NCI-H774 (cell line): ENCODE results near the gene FCGBP.

Experiments
- DNase-seq: peaks from one replicate; lab custom pipeline; 2025; lab: John Stamatoyannopoulos, UW

FCGBP gene

DNA sequence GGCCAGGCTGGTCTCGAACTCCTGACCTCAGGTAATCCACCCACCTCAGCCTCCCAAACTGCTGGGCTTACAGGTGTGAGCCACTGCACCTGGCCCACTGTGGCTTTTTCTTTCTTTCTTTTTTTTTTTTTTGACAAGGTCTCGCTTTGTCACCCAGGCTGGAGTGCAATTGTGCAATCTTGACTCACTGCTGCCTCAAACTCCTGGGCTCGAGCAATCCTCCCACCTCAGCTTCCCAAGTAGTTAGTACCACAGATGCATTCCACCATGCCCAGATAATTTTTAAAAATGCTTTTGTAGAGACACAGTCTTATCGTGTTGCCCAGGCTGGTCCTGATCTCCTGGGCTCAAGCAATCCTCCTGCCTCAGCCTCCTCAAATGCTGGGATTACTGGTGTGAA lies 12.1 kb upstream of the FCGBP start:
- no peak for DNase-seq

DNA sequence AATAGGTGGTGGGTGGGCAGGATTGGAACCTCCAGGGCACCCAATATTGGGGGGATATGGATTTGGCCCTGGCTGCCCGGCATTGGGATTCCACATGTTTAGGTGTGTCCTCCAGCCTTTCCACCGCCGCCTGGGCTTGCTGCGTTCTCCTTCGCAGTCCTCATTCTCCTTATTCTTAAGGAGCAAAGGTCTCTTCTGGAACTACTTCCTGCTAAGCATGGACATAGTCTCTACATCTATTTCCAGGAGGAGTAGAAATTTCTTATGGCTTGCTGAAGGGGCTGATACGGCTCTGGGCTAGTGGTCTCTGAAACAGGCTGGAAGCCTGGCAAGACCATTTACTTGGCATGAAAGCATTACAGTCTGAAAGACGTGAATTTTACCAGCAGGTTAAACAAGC lies 9.2 kb upstream of the FCGBP start:
- no peak for DNase-seq

DNA sequence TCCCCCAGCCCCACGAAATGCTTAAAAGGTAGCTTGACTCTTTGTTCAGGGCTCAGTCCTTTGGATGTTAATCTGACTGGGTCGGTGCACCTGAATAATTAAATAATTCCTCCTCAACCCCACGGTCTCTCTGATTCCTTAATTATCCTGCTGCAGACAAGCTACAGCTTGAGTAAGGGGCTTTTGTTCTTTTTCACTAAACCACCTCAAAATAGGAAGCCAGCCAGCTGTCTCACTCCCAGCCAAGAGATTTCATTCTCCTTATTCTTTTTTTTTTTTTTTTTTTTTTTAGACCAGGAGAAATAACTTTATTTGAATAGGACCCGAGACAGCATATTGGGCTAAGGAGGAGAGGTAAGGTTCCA lies 7.9 kb upstream of the FCGBP start:
- DNase-seq, result no peak

DNA sequence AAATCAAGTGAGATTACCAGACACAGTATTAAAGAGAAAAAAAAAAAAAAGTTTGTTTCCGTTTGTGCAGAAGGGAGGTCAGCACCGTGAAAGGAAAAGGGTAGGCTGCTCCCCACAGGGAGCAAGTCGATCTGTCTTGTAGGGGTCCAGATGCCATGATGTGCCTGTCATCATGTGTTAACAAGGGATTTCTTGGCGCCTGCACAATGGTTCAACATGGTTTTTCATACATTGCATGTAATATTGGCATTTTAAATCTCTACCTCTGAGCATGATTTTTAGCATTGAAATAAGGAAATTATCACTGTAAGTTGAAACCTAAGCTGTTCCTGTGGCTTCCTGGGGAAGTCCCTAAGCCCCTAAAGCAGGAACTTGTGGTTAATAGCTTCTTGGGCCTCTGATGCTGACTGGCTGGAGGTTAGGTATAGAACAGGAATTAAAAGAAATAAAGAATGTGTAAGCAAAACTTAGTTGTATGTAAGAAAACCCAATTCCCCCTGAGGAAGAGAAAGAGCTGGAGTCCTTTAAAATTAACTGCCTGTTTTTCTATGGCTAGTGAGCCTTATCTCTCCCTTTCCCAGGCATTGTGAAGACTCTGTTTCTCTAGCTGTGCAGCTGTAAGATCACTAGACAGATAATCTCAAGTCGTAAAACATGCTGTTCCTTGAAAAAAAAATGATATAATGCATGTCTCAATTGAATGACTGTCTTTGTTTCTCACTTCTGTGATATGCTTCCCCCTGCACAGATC lies 7.4 kb upstream of the FCGBP start:
- DNase-seq, result no peak

DNA sequence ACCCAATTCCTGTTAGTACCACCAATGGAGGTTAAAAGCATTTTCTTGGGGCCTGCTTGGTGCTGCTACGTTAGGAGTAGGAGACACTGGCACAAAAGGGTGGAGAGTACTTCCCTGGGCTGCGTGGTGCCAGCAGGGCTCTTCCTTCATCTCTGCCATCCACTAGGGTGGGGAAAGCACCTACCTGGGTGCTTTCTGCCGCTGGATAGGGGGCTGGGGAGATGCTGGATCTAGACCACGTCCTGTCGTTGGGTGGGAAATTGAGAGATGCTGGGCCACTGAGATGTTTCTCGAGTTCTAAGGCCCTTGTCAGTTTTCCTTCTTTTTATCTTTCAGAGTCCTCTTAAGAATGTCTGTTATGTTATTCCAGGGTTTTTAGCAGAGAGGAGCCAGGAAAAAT lies 6.7 kb upstream of the FCGBP start:
- DNase-seq, result no peak

DNA sequence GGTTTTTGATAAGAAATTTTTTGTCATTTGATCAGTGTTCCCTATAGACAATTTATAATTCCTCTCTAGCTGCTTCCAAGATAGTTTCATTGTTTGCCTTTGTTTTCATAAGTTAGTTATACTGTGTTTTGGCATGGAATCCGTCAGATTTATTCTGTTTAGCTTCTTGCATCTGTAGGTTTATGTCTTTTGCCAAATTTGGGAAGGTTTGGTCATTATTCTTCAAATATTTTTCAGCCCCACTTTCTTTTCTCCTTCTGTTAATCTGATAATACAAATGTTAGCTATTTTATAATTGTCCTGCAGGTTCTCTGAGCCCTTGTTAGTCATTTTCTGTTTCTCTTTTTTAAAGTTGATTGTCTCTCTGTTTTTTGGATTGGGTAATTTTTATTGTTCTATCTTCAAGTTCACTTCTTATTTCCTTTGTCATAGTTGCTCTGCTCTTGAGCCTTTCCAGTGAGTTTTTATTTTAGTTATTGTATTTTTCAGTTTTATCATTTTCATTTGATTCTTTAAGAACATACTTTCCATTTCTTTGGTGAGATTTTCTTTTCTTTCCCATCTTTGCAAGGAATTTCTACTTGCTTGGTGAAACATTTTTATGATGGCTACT lies 5.9 kb upstream of the FCGBP start:
- no peak for DNase-seq

DNA sequence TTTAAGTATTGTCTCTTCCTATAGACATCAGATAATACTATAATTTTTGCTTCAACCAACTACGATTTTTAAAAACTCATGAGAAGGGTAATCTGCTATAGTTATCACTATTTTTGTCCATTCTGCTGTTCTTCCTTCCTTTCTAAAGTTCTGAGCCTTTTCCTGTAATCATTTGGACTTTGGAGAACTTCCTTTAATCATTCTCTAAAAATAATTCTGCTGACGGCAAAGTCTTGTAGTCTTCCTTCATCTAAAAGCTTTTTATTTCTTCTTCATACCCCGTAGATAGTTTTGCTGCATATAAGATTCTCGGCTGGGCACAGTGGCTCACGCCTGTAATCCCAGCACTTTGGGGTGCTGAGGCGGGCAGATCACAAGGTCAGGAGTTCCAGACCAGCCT lies 5.1 kb upstream of the FCGBP start:
- no peak for DNase-seq

DNA sequence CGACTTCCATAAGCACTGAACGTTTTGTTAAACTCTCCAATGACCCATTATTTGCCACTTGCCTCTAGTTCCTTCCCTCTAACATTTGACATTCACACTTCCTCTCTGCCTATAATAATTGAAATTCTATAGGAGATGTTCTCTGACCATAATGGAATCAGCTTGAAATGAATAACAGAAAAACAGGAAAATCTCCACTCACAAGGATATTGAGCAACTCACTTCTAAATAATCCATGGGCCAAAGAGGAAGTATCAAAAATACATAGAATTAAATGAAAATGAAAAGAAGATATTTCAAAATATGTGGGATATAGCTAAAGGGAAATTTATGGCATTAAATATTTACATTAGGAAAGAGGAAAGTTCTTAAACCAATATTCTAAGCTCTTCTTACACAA lies 3.4 kb upstream of the FCGBP start:
- DNase-seq, result no peak

DNA sequence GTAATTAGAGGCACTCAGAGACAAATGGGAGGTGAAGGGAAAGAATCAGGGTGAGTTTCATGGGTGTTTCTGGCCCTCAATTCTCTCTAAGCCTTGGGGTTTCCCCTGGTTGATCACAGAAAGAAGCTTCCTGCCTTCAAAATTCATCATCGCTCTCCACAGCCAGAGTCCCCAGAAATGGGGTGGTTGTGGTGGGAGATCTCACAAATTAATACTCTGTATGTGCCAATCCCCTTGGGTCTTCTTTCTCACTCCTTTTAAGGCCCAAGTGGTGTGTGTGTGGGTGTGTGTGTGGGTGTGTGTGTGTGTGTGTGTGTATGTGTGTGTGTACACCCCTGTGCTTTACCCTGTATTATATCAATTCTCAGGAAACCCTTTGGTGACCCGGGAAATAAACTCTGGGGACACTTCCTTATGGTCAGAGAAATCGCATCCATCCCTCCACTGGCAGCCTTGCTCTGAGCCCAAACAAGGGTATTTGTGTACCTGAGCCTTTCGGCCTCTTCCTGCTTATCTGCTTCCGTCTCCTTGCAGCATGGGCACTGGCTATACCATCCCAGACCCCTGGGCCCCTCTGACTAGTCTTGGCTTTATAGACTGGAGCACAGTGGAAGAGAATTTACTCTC lies 2.8 kb upstream of the FCGBP start:
- no peak for DNase-seq

DNA sequence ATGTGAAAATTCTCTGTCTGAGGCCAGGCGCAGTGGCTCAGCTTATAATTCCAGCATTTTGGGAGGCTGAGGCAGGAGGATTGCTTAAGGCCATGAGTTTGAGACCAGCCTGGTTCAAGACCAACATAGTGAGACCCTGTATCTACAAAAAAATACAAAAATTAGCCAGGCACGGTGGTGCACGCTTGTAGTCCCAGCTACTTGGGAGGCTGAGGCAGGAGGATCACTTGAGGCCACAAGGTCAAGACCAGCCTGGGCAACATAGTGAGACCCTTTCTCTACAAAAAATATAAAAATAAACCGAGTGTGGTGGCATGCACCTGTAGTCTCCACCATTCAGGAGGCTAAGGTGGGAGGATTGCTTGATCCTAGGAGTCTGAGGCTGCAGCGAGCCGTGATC lies 2.2 kb upstream of the FCGBP start:
- DNase-seq, result no peak

DNA sequence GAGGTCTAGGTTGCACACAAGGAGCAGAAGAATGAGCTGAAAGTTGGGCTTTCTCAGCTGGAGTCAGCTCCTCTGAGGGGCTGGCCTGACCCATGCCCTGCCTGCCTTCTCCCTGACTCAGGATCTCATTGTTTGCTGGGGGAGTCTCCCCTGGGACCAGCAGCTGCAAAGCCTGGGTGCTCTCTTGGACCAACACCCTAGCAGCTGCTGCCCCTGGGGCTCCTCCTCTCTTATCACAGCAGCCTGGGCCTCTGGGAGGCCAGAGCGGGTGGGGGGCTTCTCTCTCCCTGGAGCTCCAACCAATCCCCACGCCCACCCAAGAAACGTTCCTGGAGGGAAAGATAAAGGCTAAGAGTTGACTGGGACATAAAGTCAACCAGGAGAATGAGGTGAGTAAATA lies 1.6 kb upstream of the FCGBP start:
- no peak for DNase-seq

DNA sequence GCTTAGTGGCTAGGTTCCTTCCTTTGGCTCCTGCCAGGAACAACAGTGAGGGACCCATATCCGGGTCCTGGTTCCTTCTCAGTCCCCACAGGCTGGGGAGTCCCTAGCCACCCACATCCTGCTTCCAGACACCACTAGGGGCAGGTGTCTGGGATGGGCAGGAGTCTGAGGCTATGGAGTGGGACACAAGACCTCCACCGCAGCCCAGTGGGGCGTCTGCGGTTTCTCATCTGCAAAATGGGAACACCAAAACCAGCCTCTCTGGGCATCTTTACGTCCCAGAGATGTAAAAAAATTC lies 879 bp upstream of the FCGBP start:
- no peak for DNase-seq

DNA sequence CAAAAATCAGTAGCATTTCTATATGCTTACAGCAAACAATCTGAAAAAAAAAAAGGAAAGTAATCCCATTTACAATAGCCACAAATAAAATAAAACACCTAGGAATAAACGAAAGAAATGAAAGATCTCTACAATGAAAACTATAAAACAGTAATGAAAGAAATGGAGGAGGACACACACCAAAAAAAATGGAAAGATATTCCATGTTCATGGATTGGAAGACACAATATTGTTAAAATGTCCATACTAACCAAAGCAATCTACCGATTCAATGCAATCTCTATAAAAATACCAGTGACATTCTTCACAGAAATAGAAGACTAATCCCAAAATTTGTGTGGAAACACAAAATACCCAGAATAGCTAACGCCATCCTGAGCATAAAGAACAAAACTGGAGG lies 4.7 kb downstream of the FCGBP start:
- no peak for DNase-seq

DNA sequence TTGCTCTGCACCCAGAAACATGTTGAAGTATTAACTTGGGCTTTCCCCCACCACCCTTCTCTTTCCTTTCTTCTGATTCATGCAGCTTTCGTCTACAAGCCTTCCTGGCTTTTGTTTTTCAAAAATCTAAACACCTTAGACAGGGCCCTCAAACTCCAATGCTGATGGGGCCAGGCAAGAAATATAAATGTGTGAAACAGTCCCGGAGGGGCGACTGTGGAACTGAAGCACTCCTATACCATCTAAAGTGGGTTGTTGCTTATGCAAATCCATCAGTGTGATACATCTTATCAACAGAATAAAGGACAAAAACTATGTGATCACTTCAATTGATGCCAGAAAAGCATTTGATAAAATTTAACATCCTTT lies 6.1 kb downstream of the FCGBP start:
- DNase-seq, result no peak

DNA sequence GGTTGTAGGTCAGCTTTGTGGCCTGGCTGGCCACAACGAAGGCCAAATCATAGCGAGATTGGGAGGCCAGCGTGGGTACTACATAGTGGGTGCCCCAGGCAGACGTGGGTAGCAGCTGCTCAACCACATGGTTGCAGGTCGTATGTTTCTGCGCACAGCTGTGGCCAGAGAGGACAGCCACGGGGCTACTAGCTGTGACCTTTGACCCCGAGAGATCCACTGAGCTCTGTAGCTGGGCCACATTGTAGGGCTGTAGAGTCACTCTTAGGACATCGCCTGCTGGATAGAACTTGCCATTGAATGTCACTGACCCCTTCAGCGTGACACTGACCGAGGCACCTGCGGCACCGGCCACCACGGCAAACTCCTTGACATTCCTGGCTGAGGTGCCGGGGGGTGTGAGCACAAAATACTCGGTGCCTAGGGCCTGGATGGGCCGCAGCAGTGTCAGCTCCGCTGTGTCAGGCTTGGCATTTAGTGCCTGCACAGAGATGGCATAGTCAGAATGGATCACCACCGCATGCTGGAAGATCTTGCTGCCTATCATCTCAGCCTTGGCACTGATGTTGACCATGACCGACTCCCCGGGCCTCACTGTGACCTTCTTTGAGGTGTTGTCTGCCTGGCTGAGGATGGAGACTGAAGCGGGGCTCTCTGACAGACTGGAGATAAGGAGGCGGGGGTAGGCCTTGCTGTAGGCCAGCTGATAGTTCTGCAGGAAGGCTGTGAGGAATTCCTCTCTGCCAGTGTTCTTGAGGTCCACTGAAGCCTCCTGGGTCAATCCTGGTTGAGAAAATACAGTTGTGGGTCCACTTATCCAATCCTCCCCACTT lies 6.7 kb downstream of the FCGBP start:
- DNase-seq, result no peak

DNA sequence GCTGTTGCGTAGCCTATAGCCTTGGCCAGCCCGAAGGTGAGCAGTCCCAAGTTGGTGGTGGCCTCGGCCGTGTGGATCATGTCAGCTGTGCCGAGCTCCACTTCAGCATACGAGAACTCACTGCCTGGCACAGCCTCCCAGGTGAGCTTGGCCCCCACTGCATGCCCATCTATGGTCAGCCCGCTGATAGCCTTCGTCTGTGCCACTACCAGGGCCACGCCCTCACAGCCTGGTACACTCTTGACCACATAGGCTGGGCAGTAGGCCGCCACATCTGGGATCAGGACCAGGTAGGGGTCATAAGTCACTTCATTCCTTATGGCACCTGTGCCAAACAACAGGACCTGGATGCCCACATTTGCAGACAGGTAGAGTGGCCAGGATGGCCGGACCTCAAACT lies 7.4 kb downstream of the FCGBP start:
- DNase-seq, result no peak

DNA sequence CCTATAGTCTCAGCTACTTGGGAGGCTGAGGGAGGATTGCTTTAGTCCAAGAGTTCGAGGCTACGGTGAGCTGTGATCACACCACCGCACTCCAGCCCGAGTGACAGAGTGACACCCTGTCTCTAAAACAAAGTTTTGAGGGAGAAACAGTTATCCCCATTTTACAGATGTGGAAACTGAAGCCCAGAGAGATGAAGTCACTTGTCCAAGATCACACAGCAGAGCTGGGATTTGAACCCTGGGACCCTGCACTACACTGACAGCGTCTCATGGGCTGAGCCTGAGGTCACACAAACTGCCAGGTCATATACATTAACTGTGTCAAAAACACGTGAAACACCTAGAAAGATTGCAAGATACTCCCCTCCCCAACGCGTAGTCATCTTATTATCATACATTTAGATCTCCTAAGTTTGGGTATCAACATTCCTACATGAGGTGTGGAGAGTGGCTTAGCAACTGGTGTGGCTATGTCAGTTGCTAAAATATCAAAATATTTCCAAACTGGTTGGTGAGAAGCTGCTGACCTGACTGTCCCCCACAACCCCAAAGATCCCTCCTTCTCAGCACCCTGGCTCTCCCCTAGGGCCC lies 8.2 kb downstream of the FCGBP start:
- DNase-seq, result no peak

DNA sequence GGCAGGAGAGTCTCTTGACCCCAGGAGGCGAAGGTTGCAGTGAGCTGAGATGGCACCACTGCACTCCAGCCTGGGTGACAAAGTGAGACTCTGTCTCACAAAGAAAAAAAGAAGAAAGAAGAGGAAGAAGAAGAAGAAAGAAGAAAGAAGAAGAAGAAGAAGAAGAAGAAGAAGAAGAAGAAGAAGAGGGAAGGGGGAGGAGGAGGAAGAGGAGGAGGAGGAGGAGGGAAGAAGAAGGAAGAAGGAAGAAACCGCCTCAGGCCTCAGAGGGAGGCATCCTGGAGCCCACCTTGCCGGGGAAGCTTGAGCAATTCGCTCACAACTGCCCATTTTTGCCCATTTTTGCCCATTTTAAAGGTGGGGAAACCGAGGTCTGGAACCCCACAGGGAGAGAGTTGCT lies 9.5 kb downstream of the FCGBP start:
- no peak for DNase-seq

DNA sequence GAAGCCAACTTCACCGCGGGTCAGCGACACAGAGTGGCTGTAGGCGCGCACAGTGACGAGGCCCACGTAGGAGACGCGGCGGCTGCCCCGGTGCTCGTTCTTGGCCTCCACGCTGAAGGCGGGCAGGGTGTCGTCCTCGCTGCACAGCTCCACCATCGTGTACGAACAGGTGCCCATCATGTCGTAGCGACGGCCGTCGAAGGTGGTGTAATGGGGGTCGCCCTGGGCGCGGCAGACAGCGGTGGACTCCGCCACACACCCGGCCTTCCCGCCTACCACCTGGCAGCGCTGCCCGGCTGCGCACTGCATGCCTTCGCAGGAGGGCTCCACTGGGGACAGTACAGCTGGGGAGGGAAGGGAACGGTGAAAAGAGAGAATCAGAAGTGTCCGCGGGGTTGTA lies 10.0 kb downstream of the FCGBP start:
- no peak for DNase-seq

DNA sequence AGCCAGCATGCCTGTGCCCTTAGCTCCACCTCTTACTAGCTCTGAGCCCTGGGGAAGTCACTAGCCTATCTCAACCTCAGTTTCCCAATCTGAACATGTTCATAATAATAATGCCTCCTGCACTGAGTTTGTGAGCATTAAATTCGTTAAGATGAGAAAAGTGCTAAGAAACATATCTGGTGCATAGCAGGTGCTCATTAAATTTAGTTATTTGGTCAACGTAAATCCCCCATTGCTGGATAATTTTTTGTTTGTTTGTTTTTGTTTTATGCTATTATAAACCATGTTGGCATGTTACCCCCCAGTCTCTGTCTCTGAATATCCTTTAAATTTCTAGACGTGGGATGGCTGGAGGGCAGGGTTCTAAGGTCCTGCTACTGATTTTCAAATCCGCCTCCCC lies 10.6 kb downstream of the FCGBP start:
- no peak for DNase-seq

DNA sequence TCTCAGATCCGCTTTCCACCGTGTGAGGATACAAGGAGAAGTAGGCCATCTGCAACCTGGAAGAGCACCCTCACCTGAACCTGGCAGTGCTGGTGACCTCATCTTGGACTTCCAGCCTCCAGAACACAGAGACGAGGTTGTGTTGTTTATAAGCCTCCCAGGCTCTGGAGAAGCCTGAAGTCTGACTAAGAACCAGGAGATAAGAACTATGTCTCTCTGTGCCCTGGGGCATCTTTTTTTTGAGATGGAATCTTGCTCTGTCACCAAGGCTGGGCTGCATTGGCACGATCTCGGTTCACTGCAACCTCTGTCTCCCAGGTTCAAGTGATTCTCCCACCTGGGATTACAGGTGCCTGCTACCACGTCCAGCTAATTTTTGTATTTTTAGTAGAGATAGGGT lies 14.5 kb downstream of the FCGBP start:
- DNase-seq, result no peak

DNA sequence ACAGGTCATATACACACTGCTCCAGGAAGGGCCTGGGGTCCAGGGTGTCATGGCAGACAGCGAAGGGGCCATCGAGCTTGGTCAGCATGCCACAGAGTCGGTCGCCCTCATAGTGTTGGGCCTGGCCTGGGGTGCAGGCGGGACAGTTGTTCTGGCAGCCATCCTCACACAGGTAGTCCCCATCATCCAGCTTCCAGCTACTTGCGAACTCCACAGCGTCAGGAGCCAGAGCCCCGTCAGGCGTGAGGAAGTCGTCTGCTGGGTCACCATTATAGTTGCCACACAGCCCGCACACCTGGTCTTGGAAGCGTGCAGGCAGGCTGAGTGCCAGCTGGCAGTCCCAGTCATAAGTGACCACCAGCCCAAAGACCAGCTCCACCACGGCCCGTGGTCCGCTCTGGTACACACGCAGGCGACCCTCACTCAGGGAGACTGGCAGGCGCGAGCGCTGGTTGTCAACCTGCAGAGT lies 16.2 kb downstream of the FCGBP start:
- DNase-seq, result no peak
